T-cell (primary cell): ENCODE results near the gene RARRES1. TPM values are rescaled to one million over a fixed set of nuclear protein-coding genes. Genes with fewer than 3 reads are reported as not detected.

Experiments used
- ATAC-seq, 4 experiments: fragments of 200-7000 bp in 3 of 4; fragments of 150-1000 bp in 1 of 4; cut with Tn5 transposase; replicated peaks in 1 of 4; 1 replicate in 3 of 4; 2 replicates in 1 of 4; pipeline ENCODE4 v1.10.0; 2021; ENCODE audit warnings: moderate library complexity in 3 of 4, mild to moderate bottlenecking in 2 of 4, moderate number of reproducible peaks in 1 of 4
- CTCF ChIA-PET, 2 donors: fragments of 300-600 bp; sonication (Branson Sonifier 250); formaldehyde crosslinking; loops; one replicate each; lab custom pipeline; 2022; ENCODE audit warnings: antibody characterized with exemption in 2 of 2; lab: Charles Lee
- POLR2A ChIA-PET, 2 donors: fragments of 300-600 bp; sonication (Branson Sonifier 250); formaldehyde crosslinking; loops; one replicate each; lab custom pipeline; 2022; ENCODE audit warnings: antibody characterized with exemption in 2 of 2; lab: Charles Lee
- DNase-seq, 35 experiments: peaks; one replicate each; pipeline versions ENCODE4 v3.0.0 to v3.0.0-alpha.2; 2013 to 2023
- H3K27ac ChIP-seq: one replicate; pipeline ENCODE4 v1.5.1; 2013; ENCODE audit warnings: low read length
- H3K27me3 ChIP-seq, 2 experiments: replicated peaks in 1 of 2; 1 replicate in 1 of 2; 2 replicates in 1 of 2; pipeline versions ENCODE4 v1.6.1 to v1.7.0; 2013; ENCODE audit warnings: low read length in 1 of 2, mixed read lengths in 1 of 2; ENCODE audit not compliant: control insufficient read depth in 2 of 2, insufficient read depth in 2 of 2; ENCODE audit errors: extremely low read depth in 1 of 2
- H3K36me3 ChIP-seq, 2 donors: 1 replicate in 1 of 2; 2 replicates in 1 of 2; pipeline versions ENCODE4 v1.6.1 to v1.7.0; 2013; ENCODE audit warnings: low read length in 1 of 2; ENCODE audit not compliant: control insufficient read depth in 2 of 2, insufficient read depth in 1 of 2; ENCODE audit errors: extremely low read depth in 1 of 2
- H3K4me1 ChIP-seq, 2 experiments: 1 replicate in 1 of 2; 2 replicates in 1 of 2; pipeline versions ENCODE4 v1.6.1 to v1.7.0; 2013; ENCODE audit warnings: low read length in 2 of 2, mixed read lengths in 1 of 2; ENCODE audit not compliant: insufficient read depth in 2 of 2, control insufficient read depth in 1 of 2; ENCODE audit errors: extremely low read depth in 1 of 2
- H3K4me3 ChIP-seq, 2 donors: 1 replicate in 1 of 2; 2 replicates in 1 of 2; pipeline versions ENCODE4 v1.5.1 to v1.7.0; 2013; ENCODE audit warnings: mild to moderate bottlenecking in 2 of 2, low read length in 1 of 2, moderate library complexity in 1 of 2; ENCODE audit not compliant: control insufficient read depth in 1 of 2; ENCODE audit errors: extremely low read depth in 1 of 2
- H3K9me3 ChIP-seq: 2 replicates; pipeline ENCODE4 v1.7.0; 2013
- H3K27ac Mint-ChIP-seq, 2 donors: one replicate each; pipeline ENCODE4 v1.8.0; 2020 to 2021; ENCODE audit warnings: mild to moderate bottlenecking in 2 of 2, mixed read lengths in 2 of 2
- H3K27me3 Mint-ChIP-seq, 2 donors: one replicate each; pipeline ENCODE4 v1.8.0; 2021 to 2022; ENCODE audit warnings: mixed read lengths in 2 of 2
- H3K36me3 Mint-ChIP-seq: one replicate; pipeline ENCODE4 v1.8.0; 2021; ENCODE audit warnings: mixed read lengths
- H3K4me1 Mint-ChIP-seq, 3 donors: one replicate each; pipeline ENCODE4 v1.8.0; 2020 to 2022; ENCODE audit warnings: mixed read lengths in 3 of 3, mild to moderate bottlenecking in 1 of 3
- H3K4me3 Mint-ChIP-seq, 3 donors: one replicate each; pipeline ENCODE4 v1.8.0; 2020 to 2022; ENCODE audit warnings: mild to moderate bottlenecking in 3 of 3, mixed read lengths in 3 of 3, moderate library complexity in 3 of 3
- H3K9me3 Mint-ChIP-seq, 3 donors: one replicate each; pipeline ENCODE4 v1.8.0; 2020 to 2022; ENCODE audit warnings: mixed read lengths in 3 of 3
- WGBS: methylation state at CpG from one replicate; pipeline ENCODE4 v1.1.5; 2013; ENCODE audit warnings: missing lambda C conversion rate; ENCODE audit not compliant: insufficient coverage; 5-methylcytosine and 5-hydroxymethylcytosine counted together
- total RNA-seq, 35 experiments: library from RNA in 6 of 35; stranded (reverse) in 6 of 35; fragments of 120-200 nt in 1 of 35; gene quantifications; one replicate each; pipeline versions ENCODE4 v1.2.1 to v1.2.4 and lab custom pipeline; 2013 to 2026

RARRES1 gene
- total RNA-seq, 5 donors from 2014 or later (not counting 1 experiment from before 2014, with no cell fraction given), result not detected

GRCh38 chr3:158766364-158766763 lies 34.1 kb upstream of the RARRES1 start:
- ATAC-seq (no peak), DNase-seq (no peak)
- 80% methylated on average over 1 of the region's 1 CpG for WGBS
- Histone ChIP-seq H3K4me3 (no peak overlapping the region), H3K27me3 (no peaks in the 10 kb centered on the region), H3K36me3 (no peaks in the 10 kb centered on the region), H3K9me3 (no peaks in the 10 kb centered on the region), H3K4me1 (no peaks in the 10 kb centered on the region), H3K27ac (no peak overlapping the region)
- Mint-ChIP-seq H3K9me3 (no peaks in the 10 kb centered on the region), H3K36me3 (peaks cover 6% of the 10 kb centered on the region), H3K27ac (no peak overlapping the region), H3K4me1 (no peaks in the 10 kb centered on the region), H3K4me3 (no peak overlapping the region), H3K27me3 (no peaks in the 10 kb centered on the region)
- POLR2A ChIA-PET, result no interaction called here
- CTCF ChIA-PET, result no interaction called here

GRCh38 chr3:158765518-158766205 lies 33.4 kb upstream of the RARRES1 start:
- Histone ChIP-seq H3K27me3 (no peaks in the 10 kb centered on the region), H3K9me3 (no peaks in the 10 kb centered on the region), H3K4me1 (no peaks in the 10 kb centered on the region), H3K36me3 (no peaks in the 10 kb centered on the region), H3K4me3 (no peak overlapping the region), H3K27ac (no peak overlapping the region)
- H3K4me1 Mint-ChIP-seq, result no peaks in the 10 kb centered on the region
- H3K27ac Mint-ChIP-seq, result no peak overlapping the region
- ATAC-seq, result no peak
- ChIA-PET CTCF (no interaction called here), POLR2A (no interaction called here)
- H3K9me3 Mint-ChIP-seq, result no peaks in the 10 kb centered on the region
- peaks cover 6% of the 10 kb centered on the region for H3K36me3 Mint-ChIP-seq
- H3K27me3 Mint-ChIP-seq, result no peaks in the 10 kb centered on the region
- 100% methylated on average over 1 of the region's 3 CpGs for WGBS
- DNase-seq, result no peak
- H3K4me3 Mint-ChIP-seq, result no peak overlapping the region

DNA sequence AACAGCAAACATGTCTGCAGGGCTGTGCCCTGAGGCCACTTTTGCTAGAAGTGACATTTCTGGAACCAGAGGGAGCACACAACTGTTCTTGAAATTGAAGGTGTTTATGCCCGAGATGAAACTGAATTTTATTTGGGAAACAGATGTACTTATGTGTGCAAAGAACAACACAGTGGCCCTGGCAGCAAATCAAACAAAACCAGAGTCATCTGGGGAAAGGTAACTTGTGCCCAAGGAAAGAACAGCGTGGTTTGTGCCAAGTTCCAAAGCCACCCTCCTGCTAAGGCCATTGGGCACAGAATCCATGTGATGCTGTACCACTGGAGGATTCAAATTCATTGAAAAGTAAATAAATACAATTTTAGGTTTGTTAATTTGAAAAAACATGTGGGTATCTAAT lies 31.2 kb upstream of the RARRES1 start:
- Mint-ChIP-seq H3K9me3 (no peaks in the 10 kb centered on the region), H3K27ac (no peak overlapping the region), H3K4me1 (no peaks in the 10 kb centered on the region), H3K27me3 (no peaks in the 10 kb centered on the region), H3K4me3 (no peak overlapping the region), H3K36me3 (peaks cover 6% of the 10 kb centered on the region)
- Histone ChIP-seq H3K9me3 (no peaks in the 10 kb centered on the region), H3K4me3 (no peak overlapping the region), H3K27me3 (no peaks in the 10 kb centered on the region), H3K27ac (no peak overlapping the region), H3K4me1 (no peaks in the 10 kb centered on the region), H3K36me3 (no peaks in the 10 kb centered on the region)
- no peak for ATAC-seq
- no peak for DNase-seq
- CTCF ChIA-PET, result no interaction called here
- WGBS, result 100% methylated on average over 2 of the region's 2 CpGs
- POLR2A ChIA-PET, result no interaction called here

DNA sequence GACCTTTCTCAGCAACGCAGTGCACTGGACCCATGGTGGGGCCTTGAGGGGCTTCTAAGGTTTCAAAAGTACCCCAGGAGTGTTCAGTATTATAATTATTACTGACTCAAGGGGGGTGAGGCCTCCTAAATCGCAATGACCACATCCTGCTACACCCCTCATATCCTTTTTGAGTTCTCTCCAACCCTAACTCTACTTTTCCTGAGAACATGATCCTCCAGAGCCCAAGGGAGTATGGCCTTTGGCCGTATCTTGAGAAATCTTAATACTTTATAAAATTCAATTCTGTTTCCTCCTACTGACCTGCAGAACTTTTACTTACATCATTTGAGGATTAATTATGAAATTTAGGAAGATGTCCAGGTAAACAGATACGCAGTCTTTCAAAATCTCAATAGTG lies 30.4 kb upstream of the RARRES1 start:
- Histone ChIP-seq H3K9me3 (no peaks in the 10 kb centered on the region), H3K4me3 (no peak overlapping the region), H3K27me3 (no peaks in the 10 kb centered on the region), H3K36me3 (no peaks in the 10 kb centered on the region), H3K4me1 (no peaks in the 10 kb centered on the region), H3K27ac (no peak overlapping the region)
- WGBS, result no CpG with 5 or more reads among the region's 4 CpGs
- DNase-seq (no peak), ATAC-seq (no peak)
- Mint-ChIP-seq H3K4me1 (no peaks in the 10 kb centered on the region), H3K4me3 (no peak overlapping the region), H3K27ac (no peak overlapping the region), H3K36me3 (peaks cover 6% of the 10 kb centered on the region), H3K27me3 (no peaks in the 10 kb centered on the region), H3K9me3 (no peaks in the 10 kb centered on the region)
- ChIA-PET CTCF (interaction anchor here in 1 of 2 donors (1.7 kb wide), 1 partner anchor 27 kb away, joined by 5 read pairs; no protein-coding TSS in a partner anchor), POLR2A (no interaction called here)

DNA sequence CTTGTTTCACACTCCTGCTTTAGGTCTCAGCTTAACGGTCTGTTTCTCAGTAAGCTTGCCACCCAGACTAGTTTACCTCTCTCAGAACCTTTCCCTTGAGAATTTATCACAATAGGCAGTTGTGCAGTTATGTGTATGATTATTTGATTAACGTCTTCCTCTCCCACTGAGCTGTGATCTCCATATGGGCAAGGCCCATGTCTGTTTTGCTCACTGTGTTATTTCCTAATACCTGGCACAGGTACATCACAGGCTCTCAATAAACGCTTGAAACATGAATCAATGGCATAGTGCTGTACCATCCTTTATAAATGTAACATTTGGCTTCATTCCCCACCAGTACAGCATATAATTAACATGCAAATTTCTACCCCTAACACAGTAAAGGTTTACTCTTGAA lies 29.1 kb upstream of the RARRES1 start:
- Mint-ChIP-seq H3K4me1 (no peaks in the 10 kb centered on the region), H3K4me3 (no peak overlapping the region), H3K27ac (no peak overlapping the region), H3K9me3 (no peaks in the 10 kb centered on the region), H3K36me3 (peaks cover 6% of the 10 kb centered on the region), H3K27me3 (no peaks in the 10 kb centered on the region)
- ATAC-seq (no peak), DNase-seq (no peak)
- H3K27me3 ChIP-seq, result no peaks in the 10 kb centered on the region
- H3K9me3 ChIP-seq, result no peaks in the 10 kb centered on the region
- H3K36me3 ChIP-seq, result no peaks in the 10 kb centered on the region
- POLR2A ChIA-PET, result no interaction called here
- no peak overlapping the region for H3K27ac ChIP-seq
- no peak overlapping the region for H3K4me3 ChIP-seq
- H3K4me1 ChIP-seq, result no peaks in the 10 kb centered on the region
- 100% methylated on average over 1 of the region's 3 CpGs for WGBS
- CTCF ChIA-PET, result interaction anchor here in 1 of 2 donors (1.7 kb wide), 1 partner anchor 28 kb away, joined by 5 read pairs; no protein-coding TSS in a partner anchor

GRCh38 chr3:158755421-158755820 lies 23.2 kb upstream of the RARRES1 start:
- POLR2A ChIA-PET, result no interaction called here
- no peak overlapping the region for H3K4me3 Mint-ChIP-seq

More at GRCh38 chr3:158755421-158755820, 23.2 kb upstream of the RARRES1 start:
- no peak for DNase-seq
- no peak for ATAC-seq
- Mint-ChIP-seq H3K27me3 (no peaks in the 10 kb centered on the region), H3K4me1 (no peaks in the 10 kb centered on the region), H3K27ac (no peak overlapping the region), H3K36me3 (peaks cover 3% of the 10 kb centered on the region), H3K9me3 (no peaks in the 10 kb centered on the region)
- CTCF ChIA-PET, result interaction anchor here in 1 of 2 donors (0.6 kb wide), 1 partner anchor 440 kb away, joined by 3 read pairs; no protein-coding TSS in a partner anchor
- no peak overlapping the region for H3K4me3 ChIP-seq
- 100% methylated on average over 1 of the region's 2 CpGs for WGBS
- no peak overlapping the region for H3K27ac ChIP-seq
- H3K36me3 ChIP-seq, result no peaks in the 10 kb centered on the region
- no peaks in the 10 kb centered on the region for H3K9me3 ChIP-seq
- H3K4me1 ChIP-seq, result no peaks in the 10 kb centered on the region
- H3K27me3 ChIP-seq, result no peaks in the 10 kb centered on the region
